TTC549 (cell line): ENCODE measurements around the gene TMEM215.
"Not testable (repeated sequence)": the region's sequence is repeated elsewhere in the genome, so short reads cannot be mapped to it uniquely, and the experiment has no call there.

Experiments used
- FAIRE-seq: peaks from 2 replicates; lab custom pipeline; 2012; peaks lifted over from hg19 to GRCh38; lab: Jason Lieb, UNC

Gene TMEM215, protein sequence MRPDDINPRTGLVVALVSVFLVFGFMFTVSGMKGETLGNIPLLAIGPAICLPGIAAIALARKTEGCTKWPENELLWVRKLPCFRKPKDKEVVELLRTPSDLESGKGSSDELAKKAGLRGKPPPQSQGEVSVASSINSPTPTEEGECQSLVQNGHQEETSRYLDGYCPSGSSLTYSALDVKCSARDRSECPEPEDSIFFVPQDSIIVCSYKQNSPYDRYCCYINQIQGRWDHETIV

DNA sequence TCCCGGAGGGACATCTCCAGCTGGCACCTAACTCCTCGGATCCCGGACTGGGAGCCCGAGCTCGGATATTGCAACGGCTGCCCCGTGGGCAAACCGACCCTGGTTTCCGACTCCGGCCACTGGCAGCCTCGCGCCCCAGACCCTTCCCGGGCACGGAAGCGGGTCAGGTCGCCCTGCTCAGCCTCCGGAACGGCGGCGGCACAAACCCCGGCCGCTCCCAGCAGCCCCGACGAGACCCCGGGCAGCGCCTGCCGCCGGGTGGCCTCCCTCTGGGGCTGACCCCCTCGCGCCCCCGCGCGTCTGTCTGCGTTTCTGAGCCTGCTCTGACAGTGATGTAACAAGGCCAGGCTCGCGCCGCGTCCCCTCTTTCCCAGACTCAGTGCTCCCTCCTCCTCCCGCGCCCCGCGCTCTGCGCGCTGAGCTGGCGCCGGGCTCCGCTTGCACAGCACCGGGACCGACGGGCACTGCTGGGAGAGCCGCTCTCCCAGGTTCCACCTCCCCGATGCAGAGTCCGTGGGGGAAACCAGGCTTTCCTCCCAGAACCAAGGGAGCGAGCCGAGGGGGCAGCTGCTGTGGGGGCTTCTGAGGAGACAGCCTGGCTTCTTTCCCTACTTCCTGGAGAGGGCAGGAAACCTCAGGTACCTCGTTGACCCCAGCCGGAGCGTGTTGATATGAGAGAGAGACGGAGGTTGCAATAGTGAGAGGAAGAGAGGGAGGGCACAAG, at the start of gene TMEM215:
Gene TMEM215 (plus strand): TSS at position 373 of the 724 bp plus-strand sequence. CDS start 644 bp downstream, outside the sequence.
- FAIRE-seq = no peak

DNA sequence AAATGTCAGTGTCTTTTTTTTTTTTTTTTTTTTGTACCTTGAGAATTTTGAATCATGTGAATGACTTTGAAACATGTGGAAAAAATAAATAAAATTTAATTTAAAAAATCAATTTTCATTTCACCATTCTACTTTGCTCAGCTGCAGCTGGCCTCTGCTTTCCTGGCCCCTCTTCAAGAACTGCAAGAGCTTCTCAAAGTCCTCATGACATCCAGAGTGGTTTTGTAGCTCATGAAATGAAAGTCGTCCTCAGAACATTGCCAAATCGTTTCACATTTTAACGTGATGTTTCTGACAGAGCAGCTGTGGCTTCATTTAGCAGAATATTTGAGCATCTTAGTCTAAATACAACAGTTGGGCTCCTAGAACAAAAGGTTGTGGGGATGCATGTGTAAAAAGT, 47.9 kb upstream of the TMEM215 start:
- no peak for FAIRE-seq

DNA sequence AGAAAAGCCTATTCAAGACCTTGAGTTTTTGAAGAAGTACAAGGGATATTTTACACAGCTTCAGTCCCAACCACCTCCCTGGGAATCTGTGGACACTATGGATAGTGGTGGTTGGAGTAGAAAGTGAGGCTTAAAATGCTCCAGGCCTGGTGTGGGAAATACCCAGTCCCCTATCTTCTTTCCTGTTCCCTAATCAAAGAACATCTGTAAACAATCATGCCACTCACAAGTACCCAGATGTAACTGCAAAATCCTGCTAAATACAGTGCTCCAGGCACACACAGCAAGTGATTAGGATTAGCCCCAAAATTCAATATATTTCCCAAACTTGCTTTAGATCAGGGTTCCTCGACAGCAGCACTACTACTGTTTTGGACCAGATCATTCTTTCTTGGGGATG, 46.0 kb upstream of the TMEM215 start:
- no peak for FAIRE-seq

DNA sequence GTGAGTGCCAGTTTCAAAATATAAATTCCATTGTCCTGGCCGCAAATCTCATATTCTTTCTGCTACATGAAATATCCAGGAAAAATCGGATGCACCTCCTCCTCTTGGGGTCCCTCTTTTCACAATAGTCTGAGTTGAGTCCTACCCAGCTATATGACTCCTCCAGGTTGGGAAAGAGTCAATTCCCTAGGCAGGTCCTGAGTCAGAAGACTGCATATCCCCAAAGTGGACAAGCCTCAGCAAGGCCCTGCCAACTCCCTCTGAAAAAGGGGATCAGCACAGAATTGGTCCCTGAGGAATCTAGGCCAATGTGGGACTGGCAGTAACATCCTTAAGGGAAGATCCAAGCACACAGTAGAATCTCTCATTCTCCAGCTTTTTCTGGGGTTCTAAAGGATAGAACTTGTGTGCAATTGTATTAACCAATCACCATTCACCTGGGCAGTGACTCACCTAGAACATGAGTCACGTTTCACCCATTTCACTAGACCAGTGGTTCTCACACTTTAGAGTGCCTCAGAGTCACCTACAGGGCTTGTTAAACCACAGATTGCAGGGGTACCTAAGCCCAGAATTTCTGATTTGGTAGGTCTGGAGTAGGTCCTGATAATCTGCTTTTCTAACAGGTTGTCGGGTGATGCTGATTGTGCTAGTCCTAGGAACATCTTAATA, 44.7 kb upstream of the TMEM215 start:
- FAIRE-seq = no peak

DNA sequence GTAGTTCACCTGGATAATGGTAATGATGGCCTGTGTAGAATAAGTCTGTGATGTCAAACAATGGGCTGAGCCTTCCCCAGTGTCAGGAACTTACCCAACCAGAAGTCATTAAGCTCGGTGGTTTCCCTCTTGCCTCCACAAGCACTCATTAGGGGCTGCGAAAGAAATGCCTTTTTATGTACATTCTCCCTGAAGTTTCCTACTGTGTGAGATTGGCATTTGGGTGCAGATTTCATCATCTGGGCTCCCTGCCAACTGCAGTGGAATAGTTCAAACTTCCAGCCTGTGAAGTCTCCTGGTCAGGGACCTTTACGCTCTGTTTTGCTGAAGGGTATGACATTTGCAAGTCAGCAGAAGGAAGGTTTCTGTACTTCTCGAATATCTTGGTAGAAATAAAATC, 41.6 kb upstream of the TMEM215 start:
- FAIRE-seq = no peak

DNA sequence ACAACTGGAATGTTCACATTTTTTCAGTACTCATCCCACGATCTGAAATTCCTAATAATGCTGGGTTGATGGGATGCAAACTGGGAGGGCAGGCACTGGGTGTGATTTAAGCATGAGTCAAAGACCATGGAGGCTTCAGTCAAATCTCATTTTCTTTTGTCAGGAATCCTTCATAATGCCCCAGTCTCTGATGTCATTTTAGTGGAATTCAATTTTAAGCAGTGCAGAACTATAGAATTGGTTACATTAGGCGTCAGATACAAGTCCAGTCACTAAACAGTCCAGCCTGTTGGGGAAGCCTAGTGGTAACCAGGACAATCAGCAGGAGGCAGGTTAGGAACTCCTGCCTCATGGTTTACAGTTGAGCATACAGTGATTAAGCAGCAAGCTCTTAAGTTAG, 41.0 kb upstream of the TMEM215 start:
- FAIRE-seq = no peak

DNA sequence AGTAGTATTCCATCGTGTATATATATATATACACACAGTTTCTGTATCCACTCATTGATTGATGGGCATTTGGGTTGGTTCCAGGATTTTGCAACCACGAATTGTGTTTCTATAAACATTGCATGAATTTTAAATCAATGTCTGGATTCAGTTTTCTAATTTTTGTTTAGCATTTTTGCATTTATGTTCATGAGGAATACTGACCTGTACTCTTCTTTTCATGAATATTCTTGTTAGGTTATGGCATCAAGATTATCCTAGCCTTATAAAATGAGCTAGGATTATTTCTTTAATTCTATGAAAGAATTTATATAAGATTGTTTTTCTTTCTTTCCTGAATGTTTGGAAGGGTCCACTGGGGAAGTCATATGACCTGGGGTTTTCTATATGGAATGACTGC, 35.3 kb upstream of the TMEM215 start:
- no peak for FAIRE-seq

DNA sequence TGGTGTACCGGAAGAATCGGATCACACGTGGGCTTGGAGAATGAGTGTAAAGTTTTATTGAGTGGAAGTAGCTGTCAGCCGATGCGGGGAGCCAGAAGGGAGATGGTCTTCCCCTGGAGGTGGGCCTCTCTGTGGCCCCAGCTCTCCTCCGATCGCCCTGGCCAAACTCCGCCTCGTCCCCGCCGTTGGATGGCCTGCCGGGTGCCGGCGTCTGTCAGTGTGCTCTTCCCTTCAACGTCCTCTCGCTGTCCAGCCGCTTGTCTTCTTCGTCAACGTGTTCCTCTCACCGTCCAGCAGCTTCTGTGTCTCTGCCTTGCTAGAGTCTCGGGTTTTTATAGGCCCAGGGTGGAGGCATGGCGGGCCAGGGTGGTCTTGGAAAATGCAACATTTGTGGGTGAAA, 27.6 kb upstream of the TMEM215 start:
- FAIRE-seq = no peak

DNA sequence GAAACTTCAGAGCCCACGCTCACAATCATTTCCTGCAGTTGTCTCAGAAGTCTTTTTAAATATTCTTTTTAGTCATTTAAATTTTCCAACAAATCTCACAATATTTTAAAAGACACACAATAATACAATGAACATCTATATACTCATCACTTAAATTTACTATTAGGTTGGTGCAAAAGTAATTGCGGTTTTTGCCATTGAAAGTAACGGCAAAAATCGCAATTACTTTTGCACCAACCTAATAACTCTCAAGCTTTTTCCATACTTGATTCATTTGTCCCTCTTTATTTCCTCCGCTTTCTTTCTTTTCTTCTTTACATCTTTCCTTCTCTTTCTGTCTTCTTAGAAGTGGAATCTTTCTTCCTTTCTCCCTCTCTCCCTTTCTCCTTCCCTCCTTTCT, 19.2 kb upstream of the TMEM215 start:
- no peak for FAIRE-seq

DNA sequence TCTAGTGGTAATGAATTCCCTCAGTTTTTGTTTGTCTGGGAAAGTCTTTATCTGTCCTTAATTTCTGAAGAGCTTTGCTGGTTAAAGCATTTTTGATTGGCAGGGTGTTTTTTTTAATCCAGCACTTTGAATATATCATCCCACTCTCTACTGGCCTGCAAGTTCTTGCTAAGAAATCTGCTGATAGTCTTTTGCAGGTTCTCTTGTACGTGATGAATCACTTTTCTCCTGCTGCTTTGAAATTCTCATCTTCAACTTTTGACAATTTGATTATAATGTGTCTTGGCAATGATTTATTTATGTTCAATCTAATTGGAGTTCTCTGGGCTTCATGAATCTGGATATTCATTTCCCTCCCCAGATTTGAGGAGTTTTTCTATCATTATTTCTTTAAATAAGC, 8.1 kb upstream of the TMEM215 start:
- no peak for FAIRE-seq

DNA sequence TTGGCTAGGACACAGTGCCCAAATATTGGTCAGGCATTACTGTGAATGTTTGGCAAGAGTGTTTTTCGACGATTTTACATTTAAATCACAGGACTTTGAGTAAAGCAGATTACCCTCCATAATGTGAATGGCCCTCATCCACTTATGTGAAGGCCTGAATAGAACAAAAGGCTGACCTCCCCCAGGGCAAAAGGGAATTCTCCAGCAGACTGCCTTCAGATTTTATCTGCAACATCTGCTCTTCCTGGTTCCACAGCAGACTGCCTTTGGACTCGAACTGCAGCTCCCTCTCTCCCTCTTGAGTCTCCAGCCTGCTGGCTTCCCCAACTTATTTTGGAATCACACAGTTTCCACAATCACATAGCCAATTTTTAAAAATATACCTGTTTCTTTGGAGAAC, 7.1 kb upstream of the TMEM215 start:
- no peak for FAIRE-seq

DNA sequence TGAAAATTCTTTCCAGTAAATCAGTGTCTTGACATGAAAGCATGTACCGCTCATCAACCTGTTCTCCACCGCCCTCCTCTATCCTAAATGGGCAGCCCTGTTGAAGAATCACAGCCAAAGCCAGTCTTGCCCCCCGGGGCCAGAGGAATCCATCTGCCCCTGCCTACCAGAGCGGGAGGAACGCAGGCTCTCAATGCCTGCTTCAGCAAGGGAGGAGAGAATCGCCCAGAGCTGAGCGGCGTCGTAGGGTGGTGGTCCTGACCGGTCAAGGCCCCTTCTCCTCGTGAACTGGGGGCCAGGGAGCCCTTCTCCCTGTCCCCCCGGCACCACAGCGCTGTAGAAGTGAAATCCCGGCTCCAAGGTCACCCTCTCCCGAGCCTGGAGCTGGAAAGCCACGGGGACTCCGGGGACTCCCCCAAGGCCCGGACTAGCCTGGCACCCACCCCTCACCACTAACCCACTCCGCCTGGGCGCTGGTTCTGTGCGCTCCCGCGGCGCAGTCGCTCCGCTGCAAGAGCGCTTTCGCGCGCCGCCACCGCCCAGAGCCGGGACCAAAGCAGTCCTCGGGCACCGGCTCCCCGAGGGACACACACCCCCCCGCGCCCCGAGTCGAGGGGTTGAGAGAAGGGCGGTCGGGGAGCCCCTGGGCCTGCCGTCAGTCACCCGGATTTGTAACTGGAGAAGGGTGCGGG, 718 bp upstream of the TMEM215 start:
- FAIRE-seq = no peak

DNA sequence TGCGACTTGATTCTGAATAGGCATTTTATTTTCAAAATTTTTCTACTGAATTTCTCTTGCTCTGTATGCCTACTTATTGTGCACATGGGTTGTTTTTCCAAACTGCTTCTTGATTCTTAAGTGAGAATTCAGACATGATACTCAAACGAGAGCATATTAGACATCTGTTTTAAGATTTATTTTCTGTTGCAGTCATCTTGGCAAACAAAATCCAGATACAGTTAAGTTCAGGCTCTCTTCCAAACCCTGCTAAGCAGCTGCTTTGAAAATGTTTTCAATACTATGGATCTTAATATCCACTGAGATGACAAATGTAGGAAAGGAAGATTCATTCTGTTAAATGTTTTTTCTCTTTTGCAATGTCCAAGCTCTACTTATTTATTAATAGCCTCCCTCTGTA, 4.5 kb downstream of the TMEM215 start:
- no peak for FAIRE-seq

DNA sequence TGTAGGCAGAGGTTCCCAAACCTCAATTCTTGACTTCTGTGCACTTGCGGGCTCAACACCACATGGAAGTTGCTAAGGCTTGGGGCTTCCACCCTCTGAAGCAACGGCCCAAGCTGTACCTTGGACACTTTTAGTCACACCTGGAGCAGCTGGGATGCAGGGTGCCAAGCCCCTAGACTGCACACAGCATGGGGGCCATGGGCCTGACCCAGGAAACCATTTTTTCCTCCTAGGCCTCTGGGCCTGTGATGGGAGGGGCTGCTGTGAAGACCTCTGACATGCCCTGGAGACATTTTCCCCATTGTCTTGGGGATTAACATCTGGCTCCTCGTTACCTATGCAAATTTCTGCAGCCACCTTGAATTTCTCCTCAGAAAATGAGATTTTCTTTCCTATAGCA, 12.7 kb downstream of the TMEM215 start:
- FAIRE-seq = not testable (repeated sequence)

DNA sequence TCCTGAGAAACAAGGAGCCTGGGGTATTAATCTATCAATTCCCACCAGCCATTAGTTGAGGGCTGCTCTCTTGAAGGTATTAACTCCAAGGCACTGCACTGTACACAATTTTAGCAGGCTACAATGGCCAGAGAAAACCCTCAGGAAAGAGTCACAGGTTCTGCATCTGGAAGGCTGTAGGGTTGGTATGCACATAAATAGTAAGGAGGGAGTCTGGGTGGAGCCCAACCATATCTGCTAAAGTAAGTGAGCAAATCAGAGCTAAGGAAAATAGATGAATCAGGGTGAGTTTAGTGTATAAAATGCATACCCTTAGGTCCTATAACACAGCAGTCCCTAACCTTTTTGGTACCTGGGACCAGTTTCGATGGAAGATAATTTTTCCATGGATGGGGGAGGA, 18.2 kb downstream of the TMEM215 start:
- FAIRE-seq = no peak

DNA sequence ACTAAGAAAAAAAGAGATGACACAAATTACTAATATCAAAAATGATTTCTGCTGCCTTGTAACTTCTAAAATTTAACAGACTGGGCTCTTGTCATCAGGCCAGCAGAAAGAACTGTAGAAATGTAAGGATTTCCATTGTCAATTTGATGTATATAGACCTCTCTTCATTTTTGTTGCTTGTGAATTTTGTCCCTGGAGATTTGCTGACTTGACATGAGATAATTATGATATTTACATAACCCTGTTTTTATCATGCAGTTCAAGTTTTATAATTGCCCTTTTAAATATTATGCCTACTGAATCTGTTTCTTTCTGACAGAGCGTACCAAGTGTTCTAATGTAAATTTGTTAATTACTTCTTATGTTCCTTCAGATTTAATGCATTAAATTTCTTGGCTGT, 23.9 kb downstream of the TMEM215 start:
- FAIRE-seq = no peak

DNA sequence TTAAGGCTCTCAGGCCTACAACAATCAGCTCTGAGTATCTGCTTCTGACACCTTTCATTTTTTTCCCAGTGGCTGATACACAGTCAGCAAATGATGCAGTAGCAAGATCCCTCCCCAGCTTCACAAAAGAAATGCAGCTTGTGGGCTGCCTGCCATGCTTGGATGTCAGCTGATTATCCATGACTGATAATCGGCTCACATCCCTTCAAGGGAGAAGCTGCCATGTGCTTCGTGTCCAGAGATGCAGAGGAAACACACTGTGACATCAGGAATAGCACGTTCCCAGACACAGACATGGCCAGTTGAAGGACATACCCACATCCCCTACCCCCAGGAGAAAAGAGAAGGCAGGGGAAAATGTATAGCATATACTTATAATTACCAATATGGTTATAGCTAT, 27.9 kb downstream of the TMEM215 start:
- FAIRE-seq = no peak

DNA sequence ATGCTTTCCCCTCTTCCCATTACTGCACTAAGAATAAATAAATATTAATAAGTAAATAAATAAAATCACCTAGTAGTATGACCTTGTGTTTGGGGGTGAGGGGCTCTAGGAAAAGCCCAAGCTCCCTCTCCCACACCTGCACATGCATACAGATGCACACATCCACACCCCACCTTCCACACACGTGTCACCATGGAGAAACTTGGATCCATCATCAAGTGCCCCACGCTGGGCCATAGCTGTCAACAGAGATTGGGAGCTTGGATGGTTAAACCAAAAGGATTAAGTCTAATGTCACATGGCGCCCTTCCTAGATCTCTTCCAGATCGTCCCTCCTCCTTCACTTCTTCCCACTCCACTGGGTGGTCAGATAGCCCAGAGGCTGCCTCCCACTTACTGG, 37.0 kb downstream of the TMEM215 start:
- FAIRE-seq = no peak

DNA sequence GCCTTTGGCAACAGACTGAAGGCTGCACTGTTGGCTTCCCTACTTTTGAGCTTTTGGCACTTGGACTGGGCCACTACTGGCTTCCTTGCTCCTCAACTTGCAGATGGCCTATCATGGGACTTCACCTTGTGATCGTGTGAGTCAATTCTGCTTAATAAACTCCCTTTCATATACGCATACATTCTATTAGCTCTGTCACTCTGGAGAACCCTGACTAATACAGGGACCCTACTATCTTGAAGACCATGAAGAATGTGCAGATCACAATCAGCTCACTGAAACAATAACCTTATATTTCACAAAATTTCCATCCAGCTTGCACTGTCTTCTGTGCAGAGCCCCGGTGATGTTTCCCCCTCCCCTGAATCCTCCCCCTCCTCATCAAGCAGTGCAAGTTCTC, 39.8 kb downstream of the TMEM215 start:
- FAIRE-seq = no peak

DNA sequence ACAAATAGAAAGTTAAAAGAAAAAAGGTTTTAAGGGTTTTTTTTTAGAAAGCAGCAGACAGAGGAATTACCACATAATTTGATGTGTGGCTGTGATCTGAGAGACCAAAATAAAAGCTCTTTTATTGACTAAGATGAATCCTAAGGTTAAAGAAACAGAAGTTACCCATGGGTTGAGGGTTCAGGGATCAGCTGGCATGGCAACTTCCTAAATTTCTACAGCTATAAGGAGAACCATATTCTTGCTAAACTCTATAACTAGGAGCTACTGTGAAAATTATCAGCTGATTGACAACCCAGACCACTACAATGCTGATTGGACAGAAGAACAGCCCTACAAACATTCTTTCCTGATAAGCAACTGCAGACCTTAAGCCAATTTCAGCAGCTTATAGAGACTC, 40.2 kb downstream of the TMEM215 start:
- no peak for FAIRE-seq

DNA sequence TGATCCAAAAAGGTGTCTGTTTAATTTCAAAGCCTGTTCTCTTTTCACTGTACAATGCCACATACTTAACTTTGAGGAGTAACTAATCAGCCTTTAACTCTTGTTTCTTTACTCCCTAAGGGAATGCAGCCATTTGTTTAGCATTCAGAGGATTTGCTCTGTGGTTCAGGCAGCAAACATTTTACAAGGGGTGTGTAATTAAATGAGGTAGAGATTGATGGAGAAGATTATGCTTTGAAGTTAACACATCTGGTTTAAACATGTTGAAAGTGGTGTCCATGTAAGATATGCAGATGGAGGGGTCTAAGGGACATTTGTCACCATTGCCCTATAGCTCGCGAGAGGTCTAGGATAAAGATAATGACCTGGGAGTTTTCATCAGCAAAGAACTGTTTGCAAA, 41.9 kb downstream of the TMEM215 start:
- no peak for FAIRE-seq

DNA sequence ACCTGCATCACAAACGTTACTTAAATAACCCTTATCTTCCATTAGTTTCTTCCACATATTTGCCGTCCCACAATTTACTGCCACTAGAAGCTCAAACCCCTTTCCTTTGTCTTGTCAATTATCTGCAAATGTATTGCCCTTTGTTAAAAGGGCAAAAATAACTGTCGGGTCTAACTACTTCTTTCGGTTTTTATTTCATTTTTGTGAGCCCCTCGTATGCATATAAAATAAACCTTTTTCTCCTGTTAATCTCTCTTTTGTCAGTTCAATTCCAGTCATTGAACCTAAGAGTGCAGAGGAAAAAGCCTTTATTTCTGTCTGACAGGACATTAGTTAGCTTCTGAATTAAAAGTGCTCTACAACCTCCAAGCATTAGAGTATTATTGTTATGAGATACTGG, 45.5 kb downstream of the TMEM215 start:
- no peak for FAIRE-seq

DNA sequence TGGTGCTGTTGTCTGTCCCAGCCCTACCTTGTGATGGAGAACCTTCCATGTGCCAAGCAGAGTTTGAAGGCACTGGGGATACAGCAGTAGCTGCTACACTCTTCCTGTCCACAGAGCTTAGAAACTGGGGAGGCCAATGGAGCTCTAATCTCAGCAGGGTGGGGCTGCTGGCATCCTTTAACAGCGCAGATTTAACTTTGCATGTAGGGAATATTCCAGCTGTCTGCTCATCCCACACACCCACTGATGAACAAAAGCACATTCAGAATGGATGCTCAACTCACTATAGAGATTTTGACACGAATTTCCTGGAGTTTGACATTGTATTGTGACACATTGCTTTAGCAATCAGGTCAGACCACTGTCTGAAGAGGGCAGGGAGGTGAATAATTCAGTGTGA, 49.0 kb downstream of the TMEM215 start:
- no peak for FAIRE-seq
